ENCODE data around the gene LUM. TPM values are rescaled to one million over a fixed set of nuclear protein-coding genes. Genes with fewer than 3 reads are reported as not detected.
A peak's percentile ranks its signal among the peaks of the same experiment; 100 is the strongest.

LUM gene
- total RNA-seq, 4 donors from 2014 or later: 31.5 to 65.2 (median 49.9) TPM

GRCh38 chr12:91104812-91105466 is 6.4 kb downstream of the LUM start:
- Histone ChIP-seq H3K9me3 (no peaks in the 10 kb centered on the region), H3K27ac (no peak overlapping the region), H3K4me3 (no peak overlapping the region), H3K27me3 (no peaks in the 10 kb centered on the region), H3K4me1 (no peaks in the 10 kb centered on the region), H3K36me3 (no peaks in the 10 kb centered on the region)
- no peak for TF ChIP-seq CTCF (IDR thresholded peaks at IDR 0.05)
- DNase-seq: no peak

GRCh38 chr12:91103624-91104023 is 7.7 kb downstream of the LUM start:
- H3K27me3 ChIP-seq: no peaks in the 10 kb centered on the region
- no peaks in the 10 kb centered on the region for H3K4me1 ChIP-seq
- TF ChIP-seq CTCF (IDR thresholded peaks at IDR 0.05): no peak
- no peak for TF ChIP-seq POLR2A (IDR thresholded peaks at IDR 0.05)
- no peak overlapping the region for H3K4me3 ChIP-seq
- H3K9me3 ChIP-seq: no peaks in the 10 kb centered on the region
- H3K36me3 ChIP-seq: no peaks in the 10 kb centered on the region
- DNase-seq: no peak
- H3K27ac ChIP-seq: no peak overlapping the region

GRCh38 chr12:91103101-91103500 is 8.2 kb downstream of the LUM start:
- no peaks in the 10 kb centered on the region for H3K27me3 ChIP-seq
- no peak for TF ChIP-seq POLR2A (IDR thresholded peaks at IDR 0.05)
- H3K36me3 ChIP-seq: no peaks in the 10 kb centered on the region
- no peaks in the 10 kb centered on the region for H3K4me1 ChIP-seq
- H3K9me3 ChIP-seq: no peaks in the 10 kb centered on the region
- no peak overlapping the region for H3K27ac ChIP-seq
- H3K4me3 ChIP-seq: no peak overlapping the region
- DNase-seq: no peak

- H3K36me3 ChIP-seq: no peaks in the 10 kb centered on the region
- DNase-seq: no peak
- no peaks in the 10 kb centered on the region for H3K4me1 ChIP-seq
- no peak overlapping the region for H3K27ac ChIP-seq
- no peaks in the 10 kb centered on the region for H3K9me3 ChIP-seq
- no peak overlapping the region for H3K4me3 ChIP-seq
- TF ChIP-seq POLR2A (IDR thresholded peaks at IDR 0.05): no peak
- TF ChIP-seq CTCF (IDR thresholded peaks at IDR 0.05): no peak
- H3K27me3 ChIP-seq: no peaks in the 10 kb centered on the region
Measured at GRCh38 chr12:91100906-91101305, 10.4 kb downstream of the LUM start.

- Histone ChIP-seq H3K9me3 (no peaks in the 10 kb centered on the region), H3K27me3 (no peaks in the 10 kb centered on the region), H3K4me3 (no peak overlapping the region), H3K4me1 (no peaks in the 10 kb centered on the region), H3K36me3 (no peaks in the 10 kb centered on the region), H3K27ac (peak overlapping the region in 1 of 4 donors; percentile 2)
- TF ChIP-seq CTCF (IDR thresholded peaks at IDR 0.05): no peak
- DNase-seq: no peak
Measured at GRCh38 chr12:91099836-91100235, 11.5 kb downstream of the LUM start.

- Histone ChIP-seq H3K27ac (peak overlapping the region in 1 of 4 donors; percentile 2), H3K4me3 (no peak overlapping the region), H3K4me1 (no peaks in the 10 kb centered on the region), H3K36me3 (no peaks in the 10 kb centered on the region), H3K27me3 (no peaks in the 10 kb centered on the region), H3K9me3 (no peaks in the 10 kb centered on the region)
- no peak for DNase-seq
- TF ChIP-seq POLR2A (IDR thresholded peaks at IDR 0.05): no peak
- TF ChIP-seq CTCF (IDR thresholded peaks at IDR 0.05): no peak
Measured at GRCh38 chr12:91099341-91099740, 12.0 kb downstream of the LUM start.
